AG04449 (cell line): ENCODE results near the gene SYT1.

Source experiments
- CTCF ChIA-PET: fragments of 350-600 bp; formaldehyde crosslinking; extraction: SDS; loops from one replicate; lab custom pipeline; 2021; ENCODE audit warnings: antibody characterized with exemption; lab: Yijun Ruan, JAX
- POLR2A ChIA-PET: fragments of 400-600, 350-600 bp; formaldehyde crosslinking; extraction: SDS; loops from one replicate; lab custom pipeline; 2020; ENCODE audit warnings: antibody characterized with exemption, inconsistent platforms; lab: Yijun Ruan, JAX
- DNase-seq: peaks from one replicate; pipeline ENCODE4 v3.0.0-alpha.2; 2010; ENCODE audit warnings: low read depth, low spot score
- H3K4me3 ChIP-seq: 2 replicates; pipeline ENCODE4 v1.5.1; 2011; ENCODE audit warnings: low read depth, mild to moderate bottlenecking, control low read depth, low read length
- TF ChIP-seq, protein P1 (sequence below): IDR thresholded peaks from one replicate; pipeline ENCODE4 v1.5.1; 2011; ENCODE audit warnings: mild to moderate bottlenecking, moderate library complexity, low read length, control low read depth, inconsistent platforms; ENCODE audit not compliant: insufficient read depth; ENCODE audit errors: missing control alignments

The SYT1 gene

DNA sequence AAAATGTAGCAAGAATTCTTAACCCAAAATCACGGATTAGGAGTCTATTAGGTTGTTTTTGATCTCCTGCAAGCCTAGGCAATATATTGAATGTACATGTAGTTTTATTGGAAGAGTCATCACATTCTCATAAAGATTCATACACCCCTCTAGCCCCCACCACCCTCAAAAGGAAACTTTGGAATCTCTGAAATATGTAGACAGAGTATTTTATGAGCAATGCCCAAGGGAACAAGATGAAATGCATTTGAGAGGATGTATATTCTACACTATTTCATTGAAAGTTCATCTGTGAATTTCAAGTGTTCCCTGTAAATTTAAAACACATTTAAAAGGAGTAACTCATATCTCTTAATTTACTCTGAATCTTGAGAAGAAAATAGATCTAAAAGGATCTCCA lies 103.7 kb downstream of the SYT1 start:
- TF ChIP-seq, protein P1, sequence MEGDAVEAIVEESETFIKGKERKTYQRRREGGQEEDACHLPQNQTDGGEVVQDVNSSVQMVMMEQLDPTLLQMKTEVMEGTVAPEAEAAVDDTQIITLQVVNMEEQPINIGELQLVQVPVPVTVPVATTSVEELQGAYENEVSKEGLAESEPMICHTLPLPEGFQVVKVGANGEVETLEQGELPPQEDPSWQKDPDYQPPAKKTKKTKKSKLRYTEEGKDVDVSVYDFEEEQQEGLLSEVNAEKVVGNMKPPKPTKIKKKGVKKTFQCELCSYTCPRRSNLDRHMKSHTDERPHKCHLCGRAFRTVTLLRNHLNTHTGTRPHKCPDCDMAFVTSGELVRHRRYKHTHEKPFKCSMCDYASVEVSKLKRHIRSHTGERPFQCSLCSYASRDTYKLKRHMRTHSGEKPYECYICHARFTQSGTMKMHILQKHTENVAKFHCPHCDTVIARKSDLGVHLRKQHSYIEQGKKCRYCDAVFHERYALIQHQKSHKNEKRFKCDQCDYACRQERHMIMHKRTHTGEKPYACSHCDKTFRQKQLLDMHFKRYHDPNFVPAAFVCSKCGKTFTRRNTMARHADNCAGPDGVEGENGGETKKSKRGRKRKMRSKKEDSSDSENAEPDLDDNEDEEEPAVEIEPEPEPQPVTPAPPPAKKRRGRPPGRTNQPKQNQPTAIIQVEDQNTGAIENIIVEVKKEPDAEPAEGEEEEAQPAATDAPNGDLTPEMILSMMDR: no peak
- H3K4me3 ChIP-seq: no peak overlapping the region
- ChIA-PET CTCF (no interaction called here), POLR2A (no interaction called here)
- no peak for DNase-seq

DNA sequence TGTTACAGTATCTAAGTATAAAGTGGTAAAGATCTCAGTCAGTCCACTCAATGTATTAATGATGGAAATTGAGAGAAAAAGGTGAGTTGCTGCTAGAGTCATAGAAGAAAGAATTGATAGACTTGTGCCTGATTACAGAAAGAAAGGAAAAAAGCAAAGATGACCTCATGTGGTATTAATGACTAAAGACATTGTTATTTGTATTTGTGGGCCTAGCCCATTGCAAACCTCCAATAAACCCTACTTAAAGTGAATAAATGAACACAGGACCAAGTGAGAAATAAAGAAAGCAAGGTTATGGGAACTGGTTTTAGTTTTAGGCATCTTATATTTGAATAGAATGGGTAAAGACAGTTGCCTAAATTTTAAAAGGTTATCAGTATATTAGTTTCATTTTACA lies 105.5 kb downstream of the SYT1 start:
- TF ChIP-seq, protein P1: no peak
- H3K4me3 ChIP-seq: no peak overlapping the region
- DNase-seq: no peak
- ChIA-PET POLR2A (no interaction called here), CTCF (no interaction called here)

DNA sequence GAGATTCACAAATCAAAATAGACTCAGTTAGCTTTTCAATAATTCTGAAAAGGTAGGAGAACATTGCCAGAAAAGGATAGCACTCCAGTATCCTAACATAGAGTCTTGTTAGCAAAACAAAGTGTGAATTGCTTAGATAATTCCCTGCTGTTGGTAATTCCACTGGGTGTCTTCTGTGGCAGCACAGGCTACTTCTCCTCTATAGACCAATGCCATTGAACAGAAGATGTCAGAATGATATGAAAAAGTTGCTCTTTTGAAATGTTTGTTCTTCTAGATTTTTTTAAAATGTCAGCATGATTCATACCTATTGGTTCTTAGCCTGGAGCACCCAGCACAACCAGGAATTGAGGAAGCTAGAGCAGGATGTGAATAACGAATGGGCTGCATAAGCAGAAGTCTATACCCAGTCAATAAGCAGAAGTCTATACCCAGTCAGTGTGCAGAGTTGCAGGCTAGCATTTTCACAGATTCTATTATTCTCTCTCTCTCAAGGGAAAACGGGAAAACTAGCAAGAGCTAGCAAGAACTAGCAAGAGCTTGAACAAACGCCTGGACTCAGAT lies 112.8 kb downstream of the SYT1 start:
- ChIA-PET CTCF (no interaction called here), POLR2A (no interaction called here)
- TF ChIP-seq, protein P1: no peak
- no peak overlapping the region for H3K4me3 ChIP-seq
- DNase-seq: no peak

GRCh38 chr12:78994168-78994791 lies 129.7 kb downstream of the SYT1 start:
- DNase-seq: no peak
- CTCF ChIA-PET: no interaction called here
- H3K4me3 ChIP-seq: no peak overlapping the region
- POLR2A ChIA-PET: interaction anchor here (0.6 kb wide), 1 partner anchor 799 kb away, joined by 3 read pairs; no protein-coding TSS in a partner anchor
- TF ChIP-seq, protein P1: no peak

GRCh38 chr12:79000501-79000900 lies 135.9 kb downstream of the SYT1 start:
- TF ChIP-seq, protein P1: no peak
- CTCF ChIA-PET: no interaction called here
- H3K4me3 ChIP-seq: no peak overlapping the region
- DNase-seq: no peak
- POLR2A ChIA-PET: no interaction called here

GRCh38 chr12:79001404-79001803 lies 136.8 kb downstream of the SYT1 start:
- ChIA-PET POLR2A (no interaction called here), CTCF (no interaction called here)
- H3K4me3 ChIP-seq: no peak overlapping the region
- DNase-seq: no peak
- TF ChIP-seq, protein P1: no peak
